RPMI7951 (cell line): ENCODE measurements around the gene PDCD6IP. TPM values are rescaled to one million over a fixed set of nuclear protein-coding genes. Genes with fewer than 3 reads are reported as not detected.
A peak's percentile ranks its signal among the peaks of the same experiment; 100 is the strongest.
"Not testable (repeated sequence)": the region's sequence is repeated elsewhere in the genome, so short reads cannot be mapped to it uniquely, and the experiment has no call there.

ENCODE experiments used
- DNase-seq: peaks from one replicate; pipeline ENCODE4 v3.0.0-alpha.2; 2012; ENCODE audit warnings: low read depth
- total RNA-seq: library from RNA; depleted of rRNA; stranded (reverse); fragments of >200 nt; shearing (Covaris generic); gene quantifications from 2 replicates; pipeline ENCODE4 v1.2.3, GENCODE V29; 2014; rRNA removed

Gene PDCD6IP
- 107 and 120 TPM in 2 replicates for total RNA-seq

- DNase-seq = peak; percentile 90
These were observed at the start of gene PDCD6IP for GRCh38 chr3:33798418-33799201. Gene PDCD6IP, plus strand, starts transcription at chr3:33798630. Its CDS starts 99 bp downstream, at chr3:33798729.

- DNase-seq = no peak
These were observed 48.8 kb upstream of the PDCD6IP start for GRCh38 chr3:33749546-33750210.

GRCh38 chr3:33750211-33750548 lies 48.2 kb upstream of the PDCD6IP start:
- DNase-seq = peak; percentile 18

DNA sequence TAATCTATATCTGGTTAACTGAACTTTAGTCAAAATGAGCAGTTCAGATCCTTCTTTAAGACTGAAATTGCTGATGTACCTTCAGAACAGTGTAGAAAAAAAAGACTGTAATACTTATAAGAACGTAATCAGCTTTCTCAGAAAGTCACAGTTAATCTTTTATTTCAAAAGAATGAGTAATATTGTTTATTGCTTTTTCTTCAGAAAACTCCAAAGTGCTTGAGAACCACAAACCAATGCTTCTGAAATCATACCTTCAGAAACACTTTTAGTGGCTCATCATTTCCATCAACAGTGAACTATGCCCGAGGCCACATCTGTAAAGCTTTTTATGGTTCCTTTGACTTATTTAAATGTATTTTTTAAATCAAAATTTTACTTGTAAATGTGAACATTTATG lies 47.1 kb upstream of the PDCD6IP start:
- DNase-seq = no peak

DNA sequence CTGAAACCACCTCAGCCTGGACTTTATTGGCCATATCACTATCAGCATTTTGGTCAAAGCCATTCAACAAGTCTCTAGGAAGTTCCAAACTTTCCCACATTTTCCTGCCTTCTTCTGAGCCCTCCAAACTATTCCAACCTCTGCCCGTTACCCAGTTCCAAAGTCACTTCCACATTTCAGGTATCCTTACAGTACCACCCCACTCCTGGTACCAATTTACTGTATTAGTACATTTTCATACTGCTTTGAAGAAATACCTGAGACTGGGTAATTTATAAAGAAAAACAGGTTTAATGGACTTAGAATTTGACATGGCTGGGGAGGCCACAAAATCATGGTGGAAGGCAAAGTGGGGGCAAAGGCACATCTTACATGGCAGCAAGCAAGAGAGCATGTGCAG lies 44.0 kb upstream of the PDCD6IP start:
- not testable (repeated sequence) for DNase-seq

- DNase-seq = no peak
These were observed 40.1 kb upstream of the PDCD6IP start for GRCh38 chr3:33758281-33758680.

GRCh38 chr3:33758864-33759263 lies 39.6 kb upstream of the PDCD6IP start:
- DNase-seq = peak; percentile 83

DNA sequence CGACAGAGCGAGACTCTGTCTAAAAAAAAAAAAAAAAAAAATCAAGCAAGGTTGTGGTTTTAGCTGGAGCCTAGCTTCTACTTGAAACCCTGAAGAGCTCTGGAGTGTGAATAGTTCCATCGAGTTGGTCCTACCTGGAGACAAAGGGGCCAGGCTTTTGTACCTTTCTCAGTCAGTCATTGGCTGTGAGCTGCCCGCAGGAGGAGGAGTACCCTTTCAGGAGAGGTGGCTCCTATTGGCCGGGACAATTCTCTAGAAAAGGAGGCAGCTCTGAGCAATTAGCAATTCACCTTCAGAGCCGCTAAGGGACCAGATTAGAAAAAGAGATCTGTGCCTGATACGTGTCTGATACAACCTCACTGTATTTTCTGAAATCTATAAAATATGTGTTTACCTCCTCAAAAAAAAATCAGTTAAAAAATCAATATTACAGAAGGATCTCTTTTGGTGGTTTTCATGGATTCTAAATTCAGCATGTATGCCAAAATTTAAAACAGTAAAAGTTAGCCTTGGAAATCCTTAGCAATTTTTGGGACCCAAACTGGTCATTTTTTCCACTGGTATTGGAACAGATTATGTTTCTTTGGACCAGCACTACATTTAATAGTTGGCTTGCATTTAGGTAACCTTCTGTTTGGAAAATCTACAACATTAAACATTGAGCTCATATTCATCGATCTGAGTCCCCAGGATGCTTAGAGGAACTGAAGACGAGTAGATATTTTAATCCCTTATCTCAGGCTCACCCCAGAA lies 29.7 kb upstream of the PDCD6IP start:
- no peak for DNase-seq

- DNase-seq = no peak
These were observed 24.8 kb upstream of the PDCD6IP start for GRCh38 chr3:33773637-33774036.

DNA sequence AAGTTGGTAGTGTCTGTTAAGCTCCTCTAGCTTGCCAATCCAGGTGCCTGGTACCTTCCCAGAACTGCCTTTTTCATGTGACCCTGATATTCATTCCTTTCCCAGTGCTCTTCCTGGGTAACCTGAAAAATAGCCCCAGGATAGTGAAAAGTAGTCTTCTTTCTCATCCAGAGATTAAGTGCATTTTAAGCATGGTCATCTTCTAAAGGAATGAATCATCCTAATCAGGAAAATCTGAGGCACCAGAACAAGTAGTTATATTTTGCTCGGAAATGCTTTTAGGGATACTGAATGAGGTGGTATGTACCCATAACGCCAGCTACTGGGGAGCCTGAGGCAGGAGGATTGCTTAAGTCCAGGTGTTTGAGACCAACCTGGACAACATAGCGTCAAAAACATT lies 23.1 kb upstream of the PDCD6IP start:
- peak; percentile 16 for DNase-seq

GRCh38 chr3:33777996-33778395 lies 20.4 kb upstream of the PDCD6IP start:
- DNase-seq = no peak

- no peak for DNase-seq
These were observed 18.7 kb upstream of the PDCD6IP start for GRCh38 chr3:33779751-33780150.

GRCh38 chr3:33781413-33781812 lies 17.0 kb upstream of the PDCD6IP start:
- DNase-seq = not testable (repeated sequence)

GRCh38 chr3:33786565-33787327 lies 11.7 kb upstream of the PDCD6IP start:
- no peak for DNase-seq

DNA sequence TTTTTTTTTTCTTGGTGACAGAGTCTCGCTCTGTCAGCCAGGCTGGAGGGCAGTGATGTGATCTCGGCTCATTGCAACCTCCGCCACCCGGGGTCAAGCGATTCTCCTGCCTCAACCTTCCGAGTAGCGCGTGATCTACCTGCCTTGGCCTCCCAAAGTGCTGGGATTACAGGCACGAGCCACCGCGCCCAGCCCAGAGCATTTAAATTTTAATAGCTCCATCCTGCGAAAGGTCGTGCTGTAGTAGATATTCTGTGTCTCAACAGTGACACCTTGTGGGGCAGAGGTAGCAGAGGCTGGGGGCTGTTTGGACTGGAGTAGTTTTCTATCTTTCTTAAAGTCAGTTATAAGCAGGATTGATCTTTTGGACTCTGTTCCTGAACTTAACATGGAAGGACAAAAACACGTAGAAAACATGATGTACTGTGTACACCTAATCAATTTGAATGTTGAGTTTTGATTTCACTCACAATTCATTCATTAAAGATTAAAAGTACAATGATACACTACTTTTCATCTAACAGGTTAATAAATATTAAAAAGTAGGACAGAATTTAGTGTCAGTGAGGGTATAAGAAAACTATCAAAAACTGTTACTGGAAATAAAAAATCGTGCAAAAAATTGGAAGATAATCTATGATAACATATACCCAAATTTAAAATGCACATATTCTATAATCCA lies 11.0 kb upstream of the PDCD6IP start:
- peak; percentile 72 for DNase-seq

DNA sequence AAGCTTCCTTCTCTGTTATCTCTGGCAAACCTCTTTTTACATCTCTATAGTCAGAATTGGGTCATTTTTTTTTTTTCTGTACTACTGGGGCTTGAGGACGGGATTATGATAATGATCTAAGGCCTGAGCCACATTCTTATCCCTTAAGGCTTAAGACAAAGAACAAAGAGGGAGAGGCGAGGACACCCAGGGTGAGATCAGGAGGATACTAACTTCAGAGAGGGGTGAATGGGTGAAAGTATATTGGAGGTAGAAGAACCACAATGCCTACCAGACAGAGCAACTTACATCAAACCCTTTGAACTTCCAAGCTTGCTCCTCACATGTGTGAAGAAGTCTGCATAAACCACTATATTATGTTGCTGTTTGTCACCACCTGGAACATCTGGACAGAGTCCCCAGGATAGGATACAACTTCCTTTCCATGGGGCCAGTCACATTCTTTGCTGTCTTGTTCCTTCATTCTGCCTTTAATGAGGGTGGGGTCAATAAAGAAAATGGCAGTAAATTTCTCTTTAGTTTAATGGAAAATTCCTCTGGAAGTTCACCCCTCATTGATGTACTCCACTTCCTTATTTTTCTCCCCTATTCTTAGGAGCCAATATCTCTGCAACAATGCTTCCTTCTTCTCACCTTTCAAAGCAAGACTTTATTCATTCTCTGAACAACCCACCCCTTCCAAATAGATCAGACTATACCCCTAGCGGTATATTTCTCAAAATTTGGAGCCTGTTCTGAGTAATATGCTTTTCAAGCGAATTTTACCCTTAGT lies 9.1 kb upstream of the PDCD6IP start:
- DNase-seq = no peak

GRCh38 chr3:33790091-33790490 lies 8.3 kb upstream of the PDCD6IP start:
- no peak for DNase-seq

GRCh38 chr3:33791477-33792166 lies 6.8 kb upstream of the PDCD6IP start:
- peak; percentile 67 for DNase-seq

- no peak for DNase-seq
These were observed 6.1 kb upstream of the PDCD6IP start for GRCh38 chr3:33792167-33792892.
